HG03196 (cell line): ENCODE measurements around the gene ATP7B.
A peak's percentile ranks its signal among the peaks of the same experiment; 100 is the strongest.
"Not testable (repeated sequence)": the region's sequence is repeated elsewhere in the genome, so short reads cannot be mapped to it uniquely, and the experiment has no call there.

Experiments used
- ATAC-seq: cut with Tn5 transposase; IDR thresholded peaks from one replicate; pipeline ENCODE4 v1.9.1; 2021; ENCODE audit not compliant: unreplicated experiment

Gene ATP7B

GRCh38 chr13:52010890-52011631, at the start of gene ATP7B:
Gene ATP7B, minus strand, starts transcription at chr13:52011450. Its CDS starts 113 bp downstream, at chr13:52011337.
- ATAC-seq, result peak; percentile 4

- ATAC-seq, result no peak
These were observed 42.2 kb upstream of the ATP7B start for GRCh38 chr13:52053460-52053859.

- ATAC-seq, result no peak
These were observed 40.1 kb upstream of the ATP7B start for GRCh38 chr13:52051400-52051799.

DNA sequence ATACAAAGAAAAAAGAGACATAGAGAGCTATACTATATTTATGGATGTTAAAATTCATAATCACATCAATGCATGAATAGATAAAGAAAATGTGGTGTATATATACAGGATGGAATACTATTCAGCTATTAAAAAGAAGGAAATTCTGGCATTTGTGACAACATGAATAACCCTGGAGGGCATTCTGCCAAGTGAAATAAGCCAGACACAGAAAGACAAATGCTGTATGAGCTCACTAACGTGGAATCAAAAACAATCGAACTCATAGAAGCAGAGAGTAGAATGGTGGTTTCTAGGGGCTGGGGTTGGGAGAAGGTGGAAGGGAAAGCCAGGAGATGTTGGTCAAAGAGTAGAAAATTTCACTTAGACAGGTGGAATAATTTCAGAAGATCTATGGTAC, 37.3 kb upstream of the ATP7B start:
- no peak for ATAC-seq

- ATAC-seq, result no peak
These were observed 36.2 kb upstream of the ATP7B start for GRCh38 chr13:52047463-52047862.

DNA sequence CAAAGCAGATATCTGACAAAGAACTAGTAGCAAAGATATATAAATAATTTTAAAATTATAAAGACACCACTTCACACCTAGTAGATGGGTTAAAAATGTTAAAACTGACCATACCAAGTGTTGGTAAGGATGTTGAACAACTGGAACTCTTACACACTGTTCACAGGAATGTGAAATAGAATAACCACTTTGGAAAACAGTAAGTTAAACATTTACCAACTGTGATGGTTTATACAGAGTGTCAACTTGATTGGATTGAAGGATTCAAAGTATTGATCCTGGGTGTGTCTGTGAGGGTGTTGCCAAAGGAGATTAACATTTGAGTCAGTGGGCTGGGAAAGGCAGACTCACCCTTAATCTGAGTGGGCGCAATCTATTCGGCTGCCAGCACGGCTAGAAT, 32.4 kb upstream of the ATP7B start:
- ATAC-seq, result no peak

DNA sequence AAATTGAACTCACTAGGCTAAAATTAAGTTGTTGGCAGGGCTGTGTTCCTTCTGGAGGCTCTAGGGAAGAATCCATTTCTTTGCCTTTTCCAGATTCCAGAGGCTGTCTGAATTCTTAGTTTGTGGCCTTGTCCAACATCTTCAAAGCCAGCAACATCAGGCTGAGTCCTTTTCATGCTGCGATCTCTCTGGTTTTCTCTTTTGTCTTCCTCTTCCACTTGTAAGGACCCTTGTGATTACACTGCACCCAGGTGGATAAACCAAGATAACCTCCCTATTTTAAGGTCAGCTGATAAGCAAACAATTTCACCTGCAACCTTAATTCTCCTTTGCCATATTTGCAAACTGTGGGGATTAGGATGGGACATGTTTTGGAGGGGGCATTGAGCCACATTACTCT, 24.8 kb upstream of the ATP7B start:
- no peak for ATAC-seq

DNA sequence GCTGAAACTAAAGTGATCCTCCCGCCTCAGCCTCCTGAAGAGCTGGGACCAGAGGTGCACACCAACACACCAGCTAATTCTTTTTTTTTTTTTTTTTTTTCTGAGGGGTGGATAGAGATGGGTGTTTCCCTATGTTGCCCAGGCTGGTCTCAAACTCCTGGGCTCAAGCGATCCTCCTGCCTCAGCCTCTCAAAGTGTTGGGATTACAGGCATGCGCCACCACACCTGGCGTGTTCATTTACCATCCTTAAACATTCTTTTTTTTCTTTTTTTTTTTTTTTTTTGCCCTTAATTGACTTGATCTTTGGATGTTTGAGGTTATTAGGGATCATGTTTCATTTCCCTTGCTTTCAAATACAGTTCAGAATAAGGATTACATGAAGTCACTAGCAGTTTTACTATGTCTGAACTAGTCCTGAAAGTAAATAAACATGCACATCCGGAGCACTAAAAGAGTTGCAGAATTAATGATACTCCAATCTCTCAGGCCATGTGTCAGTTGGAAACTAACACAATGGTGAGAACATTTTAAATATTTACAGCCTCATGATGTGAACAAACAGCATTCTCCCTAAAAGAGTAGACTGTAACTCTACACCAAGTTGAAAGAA, 23.5 kb upstream of the ATP7B start:
- no peak for ATAC-seq

GRCh38 chr13:52033039-52033438, 21.8 kb upstream of the ATP7B start:
- ATAC-seq, result no peak

GRCh38 chr13:52030401-52030800, 19.2 kb upstream of the ATP7B start:
- not testable (repeated sequence) for ATAC-seq

DNA sequence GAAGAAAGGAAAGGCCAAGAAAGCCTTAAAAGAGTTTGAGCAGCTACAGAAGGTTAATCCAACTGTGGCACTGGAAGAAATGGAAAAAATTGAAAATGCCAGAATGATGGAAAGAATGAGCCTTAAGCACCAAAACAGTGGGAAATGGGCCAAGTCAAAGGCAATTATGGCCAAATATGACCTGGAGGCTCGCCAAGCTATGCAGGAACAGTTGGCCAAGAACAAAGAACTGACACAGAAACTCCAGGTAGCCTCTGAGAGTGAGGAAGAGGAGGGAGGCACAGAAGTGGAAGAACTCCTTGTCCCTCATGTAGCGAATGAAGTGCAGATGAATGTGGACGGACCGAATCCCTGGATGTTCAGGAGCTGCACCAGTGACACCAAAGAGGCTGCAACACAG, 18.3 kb upstream of the ATP7B start:
- ATAC-seq, result no peak

GRCh38 chr13:52027832-52028231, 16.6 kb upstream of the ATP7B start:
- ATAC-seq, result no peak

GRCh38 chr13:52026246-52026626, 15.0 kb upstream of the ATP7B start:
- ATAC-seq, result no peak

DNA sequence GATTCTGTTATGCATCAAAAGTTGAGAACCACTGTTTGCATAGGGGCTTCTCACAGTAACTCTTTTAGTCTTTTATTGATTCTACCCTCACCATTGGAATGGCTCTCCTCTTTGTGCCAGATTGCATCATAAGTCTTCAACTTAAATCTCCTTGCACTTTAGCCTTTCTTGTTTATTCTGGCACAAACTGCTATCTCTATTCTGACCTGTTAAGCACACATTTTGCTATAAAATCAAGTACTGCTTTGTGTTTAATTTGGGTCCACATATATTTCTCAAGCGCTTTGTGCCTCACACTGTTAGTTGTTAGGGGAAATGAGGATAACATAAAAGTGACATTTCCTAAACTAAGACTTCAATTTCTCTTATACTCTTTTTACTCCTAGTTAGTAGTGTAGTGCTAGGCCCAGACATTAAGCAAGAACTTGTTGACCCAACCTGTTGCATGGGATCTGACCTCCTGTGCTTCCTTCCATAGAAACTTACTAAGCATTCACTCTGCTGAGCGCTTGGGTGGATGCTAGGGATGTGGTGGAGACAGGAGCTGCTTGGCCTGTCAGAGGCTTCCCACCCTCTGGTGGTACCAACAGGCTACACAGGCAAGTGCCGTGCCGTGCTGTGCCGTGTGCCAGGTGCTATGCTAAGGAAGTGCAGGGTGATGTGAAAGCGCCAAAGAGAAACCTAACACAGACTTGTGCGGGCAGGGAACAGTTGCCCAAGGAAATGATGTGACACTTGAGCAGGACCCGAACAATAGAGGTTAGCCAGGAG, 14.4 kb upstream of the ATP7B start:
- ATAC-seq, result no peak

- ATAC-seq, result no peak
These were observed 13.2 kb upstream of the ATP7B start, which contains the start of gene UTP14C for GRCh38 chr13:52024481-52024880. Gene UTP14C, plus strand, starts transcription at chr13:52024691. Its CDS starts 4,114 bp downstream, at chr13:52028805.

GRCh38 chr13:52022356-52022755, 11.1 kb upstream of the ATP7B start:
- ATAC-seq, result no peak

- no peak for ATAC-seq
These were observed 8.9 kb upstream of the ATP7B start for GRCh38 chr13:52020191-52020590.

DNA sequence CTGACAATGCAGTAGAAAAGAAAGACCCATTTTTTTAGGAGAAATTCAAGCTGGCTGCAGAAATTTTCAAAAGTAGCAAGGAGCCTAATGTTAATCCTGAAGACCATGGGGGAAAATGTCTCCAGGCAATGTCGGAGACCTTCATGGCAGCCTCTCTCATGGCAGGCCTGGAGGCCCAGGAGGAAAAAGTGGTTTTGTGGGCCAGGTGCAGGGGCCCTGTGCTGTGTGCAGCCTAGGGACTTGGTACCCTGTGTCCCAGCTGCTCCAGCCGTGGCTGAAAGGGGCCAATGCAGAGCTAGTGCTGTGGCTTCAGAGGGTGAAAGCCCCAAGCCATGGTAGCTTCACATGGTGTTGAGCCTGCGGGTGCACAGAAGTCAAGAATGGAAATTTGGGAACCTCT, 5.0 kb upstream of the ATP7B start:
- ATAC-seq, result no peak

GRCh38 chr13:52012512-52012836, 1.2 kb upstream of the ATP7B start:
- no peak for ATAC-seq

GRCh38 chr13:52011632-52012511, 622 bp upstream of the ATP7B start, which contains the start of gene ALG11:
Gene ALG11, plus strand, starts transcription at chr13:52012398. Its CDS starts 21 bp downstream, at chr13:52012419.
- peak; percentile 100 for ATAC-seq

DNA sequence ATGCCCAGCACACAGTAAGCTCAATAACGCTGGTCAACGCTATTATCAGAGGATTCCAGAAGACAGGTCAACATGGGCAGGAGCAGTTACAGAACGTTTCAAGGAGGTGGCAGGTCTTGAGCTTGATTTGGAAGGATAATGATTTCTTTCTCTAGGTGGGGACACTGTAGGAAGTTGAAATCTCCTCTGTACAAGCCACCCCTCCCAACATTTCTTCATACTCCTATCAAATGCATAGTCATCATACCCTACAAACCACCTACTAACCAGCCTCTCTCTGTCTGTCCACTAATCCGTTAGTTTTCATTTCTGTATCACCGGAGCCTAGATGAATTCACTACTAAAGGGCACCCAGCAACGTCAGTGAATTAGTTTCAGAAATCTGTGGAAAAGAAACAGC, 1.3 kb downstream of the ATP7B start:
- no peak for ATAC-seq
